Adipose tissue (tissue), 3 donors: ENCODE data around the gene SNRNP48. TPM values are rescaled to one million over a fixed set of nuclear protein-coding genes. Genes with fewer than 3 reads are reported as not detected.

ENCODE experiments used
- H3K27ac ChIP-seq: one replicate; pipeline ENCODE4 v1.5.1; 2013; ENCODE audit warnings: low read depth, low read length
- WGBS, 3 donors: extraction: QIAGEN DNeasy Blood & Tissue Kit; methylation state at CpG; one replicate each; pipeline ENCODE4 v1.1.7; 2013; 5-methylcytosine and 5-hydroxymethylcytosine counted together
- polyA plus RNA-seq, 3 donors: library from polyadenylated mRNA; stranded (reverse); fragments of 200-250 nt; gene quantifications; one replicate each; pipeline ENCODE4 v1.2.3, GENCODE V29; 2013
- donor health status: healthy with polysubstance abuse.
- donor health status: Bipolar disorder and iron deficiency.
- donor health status: healthy.

Gene SNRNP48
- 1 to 10 TPM; 4.0 to 6.5 (median 6.5) TPM for polyA plus RNA-seq

- H3K27ac ChIP-seq = no peak within 1 kb of the TSS
- 0 to 1% (median 1%) methylated on average over 60 to 72 of the region's 72 CpGs for WGBS, 3 donors
Measured at GRCh38 chr6:7589949-7590917, at the start of gene SNRNP48. TSS of gene SNRNP48 (plus strand) at chr6:7590198. CDS start at chr6:7590258, 60 bp downstream.

GRCh38 chr6:7540595-7540994 is 49.4 kb upstream of the SNRNP48 start:
- 27 to 35% (median 27%) methylated on average over 17 of the region's 17 CpGs for WGBS, 3 donors

GRCh38 chr6:7541175-7542064 is 48.6 kb upstream of the SNRNP48 start, which contains the start of gene DSP:
TSS of gene DSP (plus strand) at chr6:7541671. CDS start at chr6:7541916, 245 bp downstream.
- 0 to 1% (median 1%) methylated on average over 89 to 105 of the region's 105 CpGs for WGBS, 3 donors
- H3K27ac ChIP-seq = no peak within 1 kb of the TSS

More at GRCh38 chr6:7540595-7540994, 49.4 kb upstream of the SNRNP48 start:
- H3K27ac ChIP-seq = no peak overlapping the region

- WGBS, 3 donors = 1% methylated on average over 72 to 80 of the region's 80 CpGs
Measured at GRCh38 chr6:7542065-7542873, 47.7 kb upstream of the SNRNP48 start.

GRCh38 chr6:7542874-7543624 is 46.9 kb upstream of the SNRNP48 start:
- no peak overlapping the region for H3K27ac ChIP-seq
- 1 to 6% (median 4%) methylated on average over 32 of the region's 32 CpGs for WGBS, 3 donors

More at GRCh38 chr6:7542065-7542873, 47.7 kb upstream of the SNRNP48 start:
- H3K27ac ChIP-seq = no peak overlapping the region

GRCh38 chr6:7543789-7544424 is 46.1 kb upstream of the SNRNP48 start:
- 13 to 55% (median 52%) methylated on average over 13 of the region's 13 CpGs for WGBS, 3 donors
- no peak overlapping the region for H3K27ac ChIP-seq

GRCh38 chr6:7544597-7544996 is 45.4 kb upstream of the SNRNP48 start:
- H3K27ac ChIP-seq = no peak overlapping the region
- WGBS, 3 donors = 41 to 90% (median 85%) methylated on average over 3 of the region's 3 CpGs

GRCh38 chr6:7545316-7546019 is 44.5 kb upstream of the SNRNP48 start:
- WGBS, 3 donors = 43 to 90% (median 85%) methylated on average over 12 of the region's 12 CpGs

GRCh38 chr6:7546020-7546369 is 44.0 kb upstream of the SNRNP48 start:
- no peak overlapping the region for H3K27ac ChIP-seq
- 43 to 86% (median 85%) methylated on average over 6 of the region's 6 CpGs for WGBS, 3 donors

More at GRCh38 chr6:7545316-7546019, 44.5 kb upstream of the SNRNP48 start:
- no peak overlapping the region for H3K27ac ChIP-seq

GRCh38 chr6:7546383-7546782 is 43.6 kb upstream of the SNRNP48 start:
- H3K27ac ChIP-seq = no peak overlapping the region
- WGBS, 3 donors = 45 to 89% (median 84%) methylated on average over 2 of the region's 2 CpGs

GRCh38 chr6:7546896-7547295 is 43.1 kb upstream of the SNRNP48 start:
- WGBS, 3 donors = 50 to 83% (median 78%) methylated on average over 4 of the region's 4 CpGs
- no peak overlapping the region for H3K27ac ChIP-seq

- no peak overlapping the region for H3K27ac ChIP-seq
- 94 to 98% (median 97%) methylated on average over 4 of the region's 4 CpGs for WGBS, 3 donors
Measured at GRCh38 chr6:7547315-7547714, 42.7 kb upstream of the SNRNP48 start.

- H3K27ac ChIP-seq = no peak overlapping the region
- WGBS, 3 donors = 28 to 90% (median 81%) methylated on average over 2 of the region's 2 CpGs
Measured at GRCh38 chr6:7550433-7550801, 39.6 kb upstream of the SNRNP48 start.

GRCh38 chr6:7554533-7555275 is 35.3 kb upstream of the SNRNP48 start:
- H3K27ac ChIP-seq = no peak overlapping the region
- 75 to 81% (median 80%) methylated on average over 6 of the region's 6 CpGs for WGBS, 3 donors

GRCh38 chr6:7555671-7556070 is 34.3 kb upstream of the SNRNP48 start:
- WGBS, 3 donors = 76 to 84% (median 84%) methylated on average over 11 of the region's 11 CpGs
- no peak overlapping the region for H3K27ac ChIP-seq
